Tibial nerve (tissue), 4 donors: Measurements from ENCODE around the gene PRCD.

Experiments used
- CTCF ChIP-seq, 5 experiments: fragments of 200-600 bp in 3 of 5; fragments of 450-650 bp in 2 of 5; sonication (generic) in 3 of 5; IDR thresholded peaks; one replicate each; pipeline ENCODE4 v1.5.1; 2016 to 2019; ENCODE audit warnings: antibody characterized with exemption in 5 of 5, mild to moderate bottlenecking in 3 of 5, moderate library complexity in 2 of 5
- EP300 ChIP-seq, 2 donors: sonication (generic); formaldehyde crosslinking; IDR thresholded peaks; one replicate each; pipeline ENCODE4 v1.6.1; 2017; ENCODE audit warnings: antibody characterized with exemption in 2 of 2, mild to moderate bottlenecking in 1 of 2
- POLR2A ChIP-seq, 2 donors: fragments of 450-650 bp; IDR thresholded peaks; one replicate each; pipeline ENCODE4 v1.6.1; 2017; ENCODE audit warnings: antibody characterized with exemption in 2 of 2, mild to moderate bottlenecking in 2 of 2, moderate library complexity in 2 of 2

- TF ChIP-seq CTCF (IDR thresholded peaks at IDR 0.05) (no peak), EP300 (IDR thresholded peaks at IDR 0.05) (no peak), POLR2A (IDR thresholded peaks at IDR 0.05) (no peak)
Observed at GRCh38 chr17:76545918-76546555, 6.2 kb downstream of the PRCD start.
